ENCODE results near the gene MOB3C. TPM values are rescaled to one million over a fixed set of nuclear protein-coding genes. Genes with fewer than 3 reads are reported as not detected.

Gene MOB3C
- polyA plus RNA-seq, 1 donor (not counting 4 experiments of a cell fraction or from before 2014, with no cell fraction given): 18.4 TPM

- H3K79me2 ChIP-seq (ENCODE audit: control insufficient read depth, insufficient read depth, low read length): no peaks in the 10 kb centered on the region
- TF ChIP-seq CTCF (optimal IDR thresholded peaks at IDR 0.05 in 1 of 3, IDR thresholded peaks at IDR 0.05 in 1 of 3, conservative IDR thresholded peaks at IDR 0.05 in 1 of 3; ENCODE audit: extremely low read depth in 1 of 3, insufficient read depth in 2 of 3, low read length in 3 of 3) (no peak), EZH2 (IDR thresholded peaks at IDR 0.05; ENCODE audit: low read length) (no peak)
- no peak overlapping the region for H2AFZ ChIP-seq (ENCODE audit: control insufficient read depth, low read length)
- no peak overlapping the region for H3K4me2 ChIP-seq (ENCODE audit: control insufficient read depth, extremely low read depth, insufficient read depth, low read depth, low read length)
- H3K9ac ChIP-seq (ENCODE audit: control insufficient read depth, extremely low read depth, insufficient read depth, low read length): no peak overlapping the region
- H3K4me1 ChIP-seq (ENCODE audit: control insufficient read depth, extremely low read depth, insufficient read depth, low read length): no peaks in the 10 kb centered on the region
- H3K4me3 ChIP-seq (ENCODE audit: control insufficient read depth in 2 of 3, extremely low read depth in 1 of 3, insufficient read depth in 2 of 3, low read depth in 1 of 3, low read length in 3 of 3): no peak overlapping the region
- peaks cover 30 to 37% of the 10 kb centered on the region in 2 experiments for H3K36me3 ChIP-seq (ENCODE audit: control insufficient read depth in 2 of 2, extremely low read depth in 1 of 2, insufficient read depth in 2 of 2, low read length in 2 of 2)
- H3K9me1 ChIP-seq (ENCODE audit: control insufficient read depth, extremely low read depth, insufficient read depth, low read length): no peaks in the 10 kb centered on the region
- dilution Hi-C loops (cut with MboI; ENCODE audit: extremely low pct_ligation_motif_present, low sequenced_read_pairs): no loop called here
- FAIRE-seq (no peak), DNase-seq (ENCODE audit: low read depth, low spot score) (no peak)
- no peaks in the 10 kb centered on the region for H3K9me3 ChIP-seq (ENCODE audit: control insufficient read depth, low read depth, low read length)
- H3K27ac ChIP-seq (ENCODE audit: control insufficient read depth, insufficient read depth, low read length): no peak overlapping the region
- no peaks in the 10 kb centered on the region for H3K27me3 ChIP-seq (ENCODE audit: control insufficient read depth, extremely low read depth, insufficient read depth, low read length)
- no peaks in the 10 kb centered on the region for H4K20me1 ChIP-seq (ENCODE audit: control insufficient read depth, extremely low read depth, insufficient read depth, low read length)
Measured at GRCh38 chr1:46589529-46589928, 27.1 kb downstream of the MOB3C start.

- DNase-seq (ENCODE audit: low read depth, low spot score): no peak
- Histone ChIP-seq H4K20me1 (ENCODE audit: control insufficient read depth, extremely low read depth, insufficient read depth, low read length) (no peaks in the 10 kb centered on the region), H3K9me3 (ENCODE audit: control insufficient read depth, low read depth, low read length) (no peaks in the 10 kb centered on the region), H3K27ac (ENCODE audit: control insufficient read depth, insufficient read depth, low read length) (no peak overlapping the region), H3K9me1 (ENCODE audit: control insufficient read depth, extremely low read depth, insufficient read depth, low read length) (no peaks in the 10 kb centered on the region), H3K4me1 (ENCODE audit: control insufficient read depth, extremely low read depth, insufficient read depth, low read length) (no peaks in the 10 kb centered on the region), H3K4me2 (ENCODE audit: control insufficient read depth, extremely low read depth, insufficient read depth, low read depth, low read length) (no peak overlapping the region), H2AFZ (ENCODE audit: control insufficient read depth, low read length) (no peak overlapping the region), H3K27me3 (ENCODE audit: control insufficient read depth, extremely low read depth, insufficient read depth, low read length) (no peaks in the 10 kb centered on the region), H3K79me2 (ENCODE audit: control insufficient read depth, insufficient read depth, low read length) (no peaks in the 10 kb centered on the region), H3K9ac (ENCODE audit: control insufficient read depth, extremely low read depth, insufficient read depth, low read length) (no peak overlapping the region), H3K4me3 (ENCODE audit: control insufficient read depth in 2 of 3, extremely low read depth in 1 of 3, insufficient read depth in 2 of 3, low read depth in 1 of 3, low read length in 3 of 3) (no peak overlapping the region), H3K36me3 (ENCODE audit: control insufficient read depth in 2 of 2, extremely low read depth in 1 of 2, insufficient read depth in 2 of 2, low read length in 2 of 2) (peaks cover 34 to 48% of the 10 kb centered on the region in 2 experiments)
- dilution Hi-C loops (cut with MboI; ENCODE audit: extremely low pct_ligation_motif_present, low sequenced_read_pairs): no loop called here
- no peak for FAIRE-seq
- TF ChIP-seq CTCF (optimal IDR thresholded peaks at IDR 0.05 in 1 of 3, IDR thresholded peaks at IDR 0.05 in 1 of 3, conservative IDR thresholded peaks at IDR 0.05 in 1 of 3; ENCODE audit: extremely low read depth in 1 of 3, insufficient read depth in 2 of 3, low read length in 3 of 3): no peak
- TF ChIP-seq EZH2 (IDR thresholded peaks at IDR 0.05; ENCODE audit: low read length): no peak
Measured at GRCh38 chr1:46587069-46587468, 29.5 kb downstream of the MOB3C start.
